Vagina (tissue), 2 donors: ENCODE results near the gene CCDC27. TPM values are rescaled to one million over a fixed set of nuclear protein-coding genes. Genes with fewer than 3 reads are reported as not detected.

Experiments
- DNase-seq, 2 donors: peaks; one replicate each; pipeline ENCODE4 v3.0.0-alpha.2; 2017; ENCODE audit errors: extremely low spot score in 2 of 2
- H3K27ac ChIP-seq: fragments of 200-600 bp; sonication (generic); one replicate; pipeline ENCODE4 v1.5.1; 2019
- H3K27me3 ChIP-seq: fragments of 200-600 bp; sonication (generic); one replicate; pipeline ENCODE4 v1.5.1; 2019
- H3K36me3 ChIP-seq, 2 donors: fragments of 200-600 bp; sonication (generic); one replicate each; pipeline ENCODE4 v1.5.1; 2017 to 2019
- H3K4me1 ChIP-seq: fragments of 200-600 bp; sonication (generic); one replicate; pipeline ENCODE4 v1.5.1; 2019
- H3K4me3 ChIP-seq, 2 donors: fragments of 200-600 bp; sonication (generic); 1 replicate in 1 of 2; 2 replicates in 1 of 2; pipeline ENCODE4 v1.5.1; 2016 to 2019
- H3K9me3 ChIP-seq: fragments of 200-600 bp; sonication (generic); one replicate; pipeline ENCODE4 v1.5.1; 2019
- POLR2A ChIP-seq, 2 donors: fragments of 450-650 bp; IDR thresholded peaks; one replicate each; pipeline ENCODE4 v1.6.1; 2017; ENCODE audit warnings: antibody characterized with exemption in 2 of 2, mild to moderate bottlenecking in 2 of 2, moderate library complexity in 2 of 2
- POLR2AphosphoS5 ChIP-seq, 2 donors: sonication (generic); formaldehyde crosslinking; IDR thresholded peaks; one replicate each; pipeline ENCODE4 v1.9.0; 2017; ENCODE audit warnings: antibody characterized with exemption in 2 of 2, mild to moderate bottlenecking in 2 of 2, low read depth in 1 of 2; ENCODE audit not compliant: insufficient read depth in 1 of 2
- intact Hi-C: fragments of 100-400 bp; cut with DNase I; formaldehyde crosslinking; loops from one replicate; pipeline ENCODE4 v1.15.1; 2023
- total RNA-seq: library from RNA; depleted of rRNA; stranded (reverse); fragments of >200 nt; gene quantifications from one replicate; pipeline ENCODE4 v1.2.3, GENCODE V29; 2016
- TF ChIP-seq, protein P1 (sequence below), 3 experiments: fragments of 450-650 bp in 2 of 3; fragments of 200-600 bp in 1 of 3; sonication (generic) in 1 of 3; IDR thresholded peaks; one replicate each; pipeline ENCODE4 v1.5.1; 2017 to 2019; ENCODE audit warnings: antibody characterized with exemption in 3 of 3, mild to moderate bottlenecking in 2 of 3, moderate library complexity in 2 of 3

CCDC27 gene
- total RNA-seq, 1 donor from 2014 or later: not detected

DNA sequence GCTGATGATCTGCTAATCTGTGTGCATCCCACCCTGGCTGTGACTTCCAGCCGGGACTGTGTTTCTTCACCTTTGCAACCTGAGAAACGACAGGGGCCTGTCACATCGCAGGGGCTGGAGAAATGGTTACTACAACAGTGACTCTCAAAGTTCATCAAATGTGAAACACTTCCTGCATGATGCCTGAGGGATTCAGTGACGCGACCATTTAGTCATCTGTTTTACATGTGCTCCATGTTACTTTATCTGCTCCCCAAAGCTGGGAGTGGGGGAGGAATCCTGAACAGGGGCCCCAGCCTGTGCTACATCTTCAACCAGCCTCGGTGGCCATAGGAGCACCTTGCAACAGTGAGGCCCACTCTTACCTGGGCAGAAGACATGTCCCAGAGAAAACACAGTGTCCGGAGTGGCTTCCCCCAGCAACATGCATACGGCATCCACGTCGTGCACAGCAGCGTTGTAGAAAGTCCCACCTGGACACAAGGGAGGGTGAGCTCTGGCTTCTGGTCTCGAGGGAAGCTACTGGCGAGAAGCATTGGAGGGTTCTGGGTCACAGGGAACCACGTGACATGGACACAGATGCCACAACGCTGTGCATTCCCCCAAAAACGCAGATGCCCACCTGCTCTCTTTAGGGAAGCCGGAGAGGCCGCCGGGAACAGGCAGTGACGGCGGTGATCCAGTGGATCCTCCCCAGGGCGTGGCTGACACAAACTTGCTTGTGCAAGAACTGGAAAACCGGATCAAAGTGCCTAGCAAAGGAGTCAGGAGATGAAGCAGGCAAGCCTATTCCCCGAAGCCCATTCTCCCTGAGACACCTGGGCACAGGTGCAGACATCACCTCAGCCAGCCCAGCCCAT is 9.6 kb upstream of the CCDC27 start:
- Histone ChIP-seq H3K27me3 (no peaks in the 10 kb centered on the region), H3K27ac (no peak overlapping the region), H3K4me1 (peaks cover 28% of the 10 kb centered on the region), H3K36me3 (peaks cover 0 to 40% of the 10 kb centered on the region in 2 donors), H3K4me3 (no peak overlapping the region), H3K9me3 (no peaks in the 10 kb centered on the region)
- no peak for DNase-seq
- TF ChIP-seq, protein P1, sequence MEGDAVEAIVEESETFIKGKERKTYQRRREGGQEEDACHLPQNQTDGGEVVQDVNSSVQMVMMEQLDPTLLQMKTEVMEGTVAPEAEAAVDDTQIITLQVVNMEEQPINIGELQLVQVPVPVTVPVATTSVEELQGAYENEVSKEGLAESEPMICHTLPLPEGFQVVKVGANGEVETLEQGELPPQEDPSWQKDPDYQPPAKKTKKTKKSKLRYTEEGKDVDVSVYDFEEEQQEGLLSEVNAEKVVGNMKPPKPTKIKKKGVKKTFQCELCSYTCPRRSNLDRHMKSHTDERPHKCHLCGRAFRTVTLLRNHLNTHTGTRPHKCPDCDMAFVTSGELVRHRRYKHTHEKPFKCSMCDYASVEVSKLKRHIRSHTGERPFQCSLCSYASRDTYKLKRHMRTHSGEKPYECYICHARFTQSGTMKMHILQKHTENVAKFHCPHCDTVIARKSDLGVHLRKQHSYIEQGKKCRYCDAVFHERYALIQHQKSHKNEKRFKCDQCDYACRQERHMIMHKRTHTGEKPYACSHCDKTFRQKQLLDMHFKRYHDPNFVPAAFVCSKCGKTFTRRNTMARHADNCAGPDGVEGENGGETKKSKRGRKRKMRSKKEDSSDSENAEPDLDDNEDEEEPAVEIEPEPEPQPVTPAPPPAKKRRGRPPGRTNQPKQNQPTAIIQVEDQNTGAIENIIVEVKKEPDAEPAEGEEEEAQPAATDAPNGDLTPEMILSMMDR (IDR thresholded peaks at IDR 0.05): no peak
- no peak for TF ChIP-seq POLR2A (IDR thresholded peaks at IDR 0.05)
- no peak for TF ChIP-seq POLR2AphosphoS5 (IDR thresholded peaks at IDR 0.05; ENCODE audit: insufficient read depth in 1 of 2, low read depth in 1 of 2)
- intact Hi-C loops: no loop called here

DNA sequence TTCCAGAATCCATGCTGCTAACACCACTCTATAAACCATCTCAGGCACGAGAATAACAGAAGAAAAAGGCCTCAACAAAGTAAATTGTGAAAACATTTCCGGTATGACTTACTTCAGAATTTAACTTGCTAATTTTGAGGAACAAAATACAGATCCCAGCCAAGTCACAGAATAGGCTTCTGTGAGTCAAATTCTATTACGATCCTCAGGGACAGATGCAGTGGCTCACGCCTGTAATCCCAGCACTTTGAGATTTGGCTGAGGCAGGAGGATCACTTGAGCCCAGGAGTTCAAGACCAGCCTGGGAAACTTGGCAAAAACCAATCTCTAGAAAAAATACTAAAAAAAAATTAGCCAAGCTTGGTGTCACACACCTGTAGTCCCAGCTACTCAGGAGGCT is 8.8 kb upstream of the CCDC27 start:
- no peak overlapping the region for H3K4me3 ChIP-seq
- no peak for DNase-seq
- no peak overlapping the region for H3K27ac ChIP-seq
- H3K9me3 ChIP-seq: no peaks in the 10 kb centered on the region
- no peaks in the 10 kb centered on the region for H3K27me3 ChIP-seq
- TF ChIP-seq POLR2A (IDR thresholded peaks at IDR 0.05) (no peak), POLR2AphosphoS5 (IDR thresholded peaks at IDR 0.05; ENCODE audit: insufficient read depth in 1 of 2, low read depth in 1 of 2) (no peak)
- TF ChIP-seq, protein P1 (IDR thresholded peaks at IDR 0.05): no peak
- intact Hi-C loops: no loop called here
- peaks cover 0 to 33% of the 10 kb centered on the region in 2 donors for H3K36me3 ChIP-seq
- peaks cover 32% of the 10 kb centered on the region for H3K4me1 ChIP-seq

DNA sequence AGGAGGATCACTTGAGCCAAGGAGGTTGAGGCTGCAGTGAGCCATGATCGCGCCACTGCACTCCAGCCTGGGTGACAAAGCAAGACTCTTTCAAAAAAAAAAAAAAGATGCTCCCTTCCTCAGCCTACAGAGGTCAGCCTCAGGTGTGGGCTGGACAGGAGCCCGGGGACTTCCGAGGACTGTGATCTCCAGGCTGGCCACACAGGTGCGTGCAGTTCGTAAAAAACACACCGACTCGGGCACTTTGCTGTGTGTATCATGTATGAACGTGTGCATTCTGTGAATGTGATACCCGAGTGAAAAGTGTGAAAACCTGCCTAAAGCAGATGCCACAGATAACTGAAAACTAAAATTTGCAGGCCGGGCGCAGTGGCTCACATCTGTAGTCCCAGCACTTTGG is 8.4 kb upstream of the CCDC27 start:
- Histone ChIP-seq H3K27ac (no peak overlapping the region), H3K4me1 (peaks cover 32% of the 10 kb centered on the region), H3K36me3 (peaks cover 0 to 29% of the 10 kb centered on the region in 2 donors), H3K9me3 (no peaks in the 10 kb centered on the region), H3K27me3 (no peaks in the 10 kb centered on the region), H3K4me3 (no peak overlapping the region)
- no peak for TF ChIP-seq POLR2AphosphoS5 (IDR thresholded peaks at IDR 0.05; ENCODE audit: insufficient read depth in 1 of 2, low read depth in 1 of 2)
- no peak for TF ChIP-seq POLR2A (IDR thresholded peaks at IDR 0.05)
- TF ChIP-seq, protein P1 (IDR thresholded peaks at IDR 0.05): no peak
- DNase-seq: no peak
- intact Hi-C loops: no loop called here

DNA sequence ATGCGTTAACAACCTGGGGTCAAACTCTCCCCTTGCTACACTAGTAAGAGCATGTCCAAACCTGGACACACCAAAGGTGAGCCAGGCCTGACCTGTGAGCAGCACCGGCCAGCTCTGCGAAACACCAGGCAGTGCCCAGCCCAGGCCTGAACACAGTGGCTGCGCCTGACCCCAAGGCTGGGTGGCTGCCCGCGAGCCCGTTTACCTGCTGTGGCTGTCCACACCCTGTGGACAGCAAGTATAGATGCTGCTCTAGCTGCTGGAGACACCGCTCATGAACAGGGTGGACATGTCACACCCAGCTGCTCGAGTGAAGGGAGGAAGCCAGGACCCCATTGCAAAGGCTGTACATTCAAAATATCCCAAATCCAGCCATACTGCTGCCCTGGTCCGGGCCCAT is 7.6 kb upstream of the CCDC27 start:
- no peaks in the 10 kb centered on the region for H3K9me3 ChIP-seq
- no peak overlapping the region for H3K4me3 ChIP-seq
- TF ChIP-seq, protein P1 (IDR thresholded peaks at IDR 0.05): no peak
- TF ChIP-seq POLR2AphosphoS5 (IDR thresholded peaks at IDR 0.05; ENCODE audit: insufficient read depth in 1 of 2, low read depth in 1 of 2): no peak
- TF ChIP-seq POLR2A (IDR thresholded peaks at IDR 0.05): no peak
- DNase-seq: no peak
- peaks cover 32% of the 10 kb centered on the region for H3K4me1 ChIP-seq
- no peak overlapping the region for H3K27ac ChIP-seq
- intact Hi-C loops: no loop called here
- H3K27me3 ChIP-seq: no peaks in the 10 kb centered on the region
- peaks cover 0 to 28% of the 10 kb centered on the region in 2 donors for H3K36me3 ChIP-seq

DNA sequence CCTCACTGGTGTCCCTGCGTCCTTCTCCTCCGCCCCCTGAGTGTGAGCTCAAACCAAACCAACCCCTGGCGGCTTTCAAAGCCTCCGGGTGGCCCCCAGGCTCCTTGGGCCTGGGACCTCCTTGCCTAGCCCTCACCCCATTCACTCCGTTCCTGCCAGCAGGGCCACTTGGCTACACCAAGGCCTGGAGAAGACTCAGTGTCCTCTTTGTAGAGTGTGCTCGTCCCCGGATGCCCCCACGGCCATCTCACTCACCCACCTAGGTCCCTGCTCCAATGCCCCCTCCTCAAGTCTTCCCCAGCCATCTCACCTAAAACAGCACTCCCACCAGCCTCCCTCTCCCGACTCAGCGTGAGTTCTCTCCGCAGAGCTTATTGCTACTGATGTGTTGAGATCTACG is 7.2 kb upstream of the CCDC27 start:
- Histone ChIP-seq H3K27ac (no peak overlapping the region), H3K4me3 (no peak overlapping the region), H3K9me3 (no peaks in the 10 kb centered on the region), H3K4me1 (peaks cover 32% of the 10 kb centered on the region), H3K27me3 (no peaks in the 10 kb centered on the region), H3K36me3 (peaks cover 0 to 25% of the 10 kb centered on the region in 2 donors)
- DNase-seq: no peak
- TF ChIP-seq, protein P1 (IDR thresholded peaks at IDR 0.05): no peak
- TF ChIP-seq POLR2AphosphoS5 (IDR thresholded peaks at IDR 0.05; ENCODE audit: insufficient read depth in 1 of 2, low read depth in 1 of 2) (no peak), POLR2A (IDR thresholded peaks at IDR 0.05) (no peak)
- intact Hi-C loops: no loop called here
